DOHH2 (cell line): Measurements from ENCODE around the gene MPDZ.

ENCODE experiments used
- H3F3A ChIP-seq: fragments of 200-600 bp; sonication (generic), shearing (Covaris generic); 2 replicates; pipeline ENCODE4 v1.6.0; 2016; ENCODE audit warnings: antibody characterized with exemption, mild to moderate bottlenecking; ENCODE audit not compliant: control insufficient read depth, insufficient read depth
- H3K27ac ChIP-seq: fragments of 200-600 bp; sonication (generic); 2 replicates; pipeline ENCODE4 v1.5.1; 2014; ENCODE audit warnings: low read depth, mild to moderate bottlenecking, low read length, moderate library complexity
- H3K27me3 ChIP-seq: fragments of 200-600 bp; sonication (generic); 2 replicates; pipeline ENCODE4 v1.6.1; 2014; ENCODE audit warnings: mild to moderate bottlenecking, low read length, mixed read lengths; ENCODE audit not compliant: control insufficient read depth
- H3K36me3 ChIP-seq: fragments of 200-600 bp; sonication (generic); 2 replicates; pipeline ENCODE4 v1.6.1; 2014; ENCODE audit warnings: mild to moderate bottlenecking, low read length, moderate library complexity, mixed read lengths; ENCODE audit not compliant: control insufficient read depth
- H3K4me1 ChIP-seq: fragments of 200-600 bp; sonication (generic); 2 replicates; pipeline ENCODE4 v1.6.1; 2014; ENCODE audit warnings: mild to moderate bottlenecking, low read length, mixed read lengths; ENCODE audit not compliant: control insufficient read depth
- H3K4me2 ChIP-seq: fragments of 200-600 bp; sonication (generic); 2 replicates; pipeline ENCODE4 v1.6.0; 2014; ENCODE audit warnings: mild to moderate bottlenecking, low read length, moderate library complexity
- H3K4me3 ChIP-seq: fragments of 200-600 bp; sonication (generic); 2 replicates; pipeline ENCODE4 v1.5.1; 2014; ENCODE audit warnings: mild to moderate bottlenecking, low read length, mixed read lengths
- H3K79me2 ChIP-seq: fragments of 200-600 bp; sonication (generic); 2 replicates; pipeline ENCODE4 v1.6.1; 2014; ENCODE audit warnings: mild to moderate bottlenecking, low read length, mixed read lengths; ENCODE audit not compliant: control insufficient read depth
- H3K9me2 ChIP-seq: fragments of 200-600 bp; sonication (generic); replicated peaks from 2 replicates; pipeline ENCODE4 v1.6.1; 2014; ENCODE audit warnings: mild to moderate bottlenecking, low read length, mixed read lengths; ENCODE audit not compliant: control insufficient read depth
- H3K9me3 ChIP-seq: fragments of 200-600 bp; sonication (generic); 2 replicates; pipeline ENCODE4 v1.6.1; 2014; ENCODE audit warnings: antibody characterized with exemption, low read length, mixed read lengths; ENCODE audit not compliant: control insufficient read depth, insufficient read depth
- H4K20me1 ChIP-seq: fragments of 200-600 bp; sonication (generic); 2 replicates; pipeline ENCODE4 v1.6.0; 2014; ENCODE audit warnings: low read depth, mild to moderate bottlenecking, antibody characterized with exemption, low read length, moderate library complexity; ENCODE audit not compliant: control insufficient read depth, insufficient read depth
- EZH2phosphoT487 ChIP-seq: fragments of 200-600 bp; sonication (generic); IDR thresholded peaks from 2 replicates; pipeline ENCODE4 v1.6.1; 2017; ENCODE audit warnings: borderline replicate concordance, mild to moderate bottlenecking, antibody characterized with exemption, low read length, moderate library complexity, mixed read lengths
- TF ChIP-seq, protein P1 (sequence below): fragments of 200-600 bp; sonication (generic); IDR thresholded peaks from one replicate; pipeline ENCODE4 v1.5.1; 2014; ENCODE audit warnings: antibody characterized with exemption, mild to moderate bottlenecking, low read depth, low read length; ENCODE audit not compliant: poor library complexity, severe bottlenecking

The MPDZ gene

DNA sequence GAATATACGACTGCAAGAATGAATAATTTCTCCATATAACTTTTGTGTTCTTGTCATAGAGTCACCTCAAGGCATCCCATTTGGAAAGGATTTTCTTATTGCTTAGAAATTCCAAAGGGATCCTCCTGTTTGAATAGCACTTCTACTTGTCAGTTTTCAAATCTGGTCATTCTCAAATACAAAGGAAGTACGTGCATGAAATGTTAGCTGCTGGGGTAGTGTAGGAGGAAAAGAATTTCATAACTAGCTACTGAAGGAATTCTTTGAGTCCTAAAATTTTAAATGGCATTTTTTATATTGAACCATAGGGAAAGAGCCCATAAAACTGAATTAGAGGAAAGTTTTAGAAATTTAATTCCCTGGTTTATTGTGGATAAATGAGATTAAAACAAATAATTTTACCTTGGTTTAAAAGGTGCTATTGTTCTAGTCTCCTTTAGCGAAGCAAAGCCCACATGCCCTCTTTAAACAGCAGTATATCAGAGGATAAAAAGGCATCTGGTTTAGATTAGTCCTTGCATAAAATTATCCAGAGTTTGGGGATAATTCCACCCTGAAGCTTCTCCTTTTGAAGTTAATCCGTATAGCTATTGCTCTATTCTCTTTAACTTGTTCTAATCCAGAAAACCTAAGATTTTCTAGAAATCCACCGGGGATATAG is 2.0 kb upstream of the MPDZ start:
- no peaks in the 10 kb centered on the region for H3K36me3 ChIP-seq
- TF ChIP-seq EZH2phosphoT487, result no peak
- TF ChIP-seq, protein P1, sequence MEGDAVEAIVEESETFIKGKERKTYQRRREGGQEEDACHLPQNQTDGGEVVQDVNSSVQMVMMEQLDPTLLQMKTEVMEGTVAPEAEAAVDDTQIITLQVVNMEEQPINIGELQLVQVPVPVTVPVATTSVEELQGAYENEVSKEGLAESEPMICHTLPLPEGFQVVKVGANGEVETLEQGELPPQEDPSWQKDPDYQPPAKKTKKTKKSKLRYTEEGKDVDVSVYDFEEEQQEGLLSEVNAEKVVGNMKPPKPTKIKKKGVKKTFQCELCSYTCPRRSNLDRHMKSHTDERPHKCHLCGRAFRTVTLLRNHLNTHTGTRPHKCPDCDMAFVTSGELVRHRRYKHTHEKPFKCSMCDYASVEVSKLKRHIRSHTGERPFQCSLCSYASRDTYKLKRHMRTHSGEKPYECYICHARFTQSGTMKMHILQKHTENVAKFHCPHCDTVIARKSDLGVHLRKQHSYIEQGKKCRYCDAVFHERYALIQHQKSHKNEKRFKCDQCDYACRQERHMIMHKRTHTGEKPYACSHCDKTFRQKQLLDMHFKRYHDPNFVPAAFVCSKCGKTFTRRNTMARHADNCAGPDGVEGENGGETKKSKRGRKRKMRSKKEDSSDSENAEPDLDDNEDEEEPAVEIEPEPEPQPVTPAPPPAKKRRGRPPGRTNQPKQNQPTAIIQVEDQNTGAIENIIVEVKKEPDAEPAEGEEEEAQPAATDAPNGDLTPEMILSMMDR, result no peak

DNA sequence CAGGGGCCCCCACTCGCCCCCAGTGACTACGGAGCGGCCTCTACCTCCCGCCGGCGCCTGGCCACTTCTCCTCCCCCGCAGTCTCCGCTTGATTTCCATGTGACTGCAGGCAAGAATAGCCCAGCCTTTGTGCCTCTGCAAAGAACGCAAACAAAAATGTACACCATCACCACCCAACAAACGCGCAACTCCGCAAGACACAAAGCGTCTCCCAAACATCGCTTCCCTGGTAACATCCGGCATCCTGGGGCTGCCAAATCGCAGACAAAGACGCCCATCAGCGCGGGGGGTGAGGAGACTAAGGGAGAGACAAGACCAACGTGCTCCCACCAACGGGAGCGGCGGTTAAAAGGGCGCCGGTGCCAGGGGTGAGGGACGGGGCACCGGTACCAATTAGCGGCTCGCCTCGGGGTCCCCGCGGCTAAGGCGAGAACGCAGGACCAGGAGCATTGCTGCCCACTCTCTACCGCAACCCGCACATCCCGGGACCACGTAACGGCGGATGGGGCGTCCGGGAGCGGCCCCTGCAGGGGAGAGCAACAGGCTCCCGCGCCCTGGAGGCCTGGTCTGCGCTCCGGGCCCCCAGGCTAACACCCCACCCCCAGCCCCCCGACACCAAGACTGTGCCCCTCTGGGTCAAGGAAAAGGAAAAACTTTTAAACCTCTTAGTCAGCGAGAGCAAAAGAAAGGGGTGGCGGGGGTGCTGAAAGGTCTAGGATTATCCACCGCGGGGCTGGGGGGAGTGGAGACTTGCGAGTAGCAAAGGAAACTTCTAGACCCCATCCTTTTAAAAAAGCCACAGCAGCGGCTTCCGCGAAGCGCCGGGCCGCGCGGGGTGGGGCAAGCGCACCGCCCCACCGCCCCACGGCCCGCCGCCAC is 885 bp downstream of the MPDZ start:
- H3K4me2 ChIP-seq, result no peak overlapping the region
- no peak overlapping the region for H3K4me3 ChIP-seq
- H3K79me2 ChIP-seq, result no peaks in the 10 kb centered on the region
- H4K20me1 ChIP-seq, result no peaks in the 10 kb centered on the region
- no peaks in the 10 kb centered on the region for H3K9me2 ChIP-seq
- no peak for TF ChIP-seq EZH2phosphoT487
- TF ChIP-seq, protein P1, result no peak
- peaks cover 5% of the 10 kb centered on the region; the same call in 1 of the 2 replicates for H3K9me3 ChIP-seq
- no peaks in the 10 kb centered on the region for H3K27me3 ChIP-seq
- H3F3A ChIP-seq, result no peaks in the 10 kb centered on the region
- H3K27ac ChIP-seq, result no peak overlapping the region
- H3K4me1 ChIP-seq, result no peaks in the 10 kb centered on the region
- no peaks in the 10 kb centered on the region for H3K36me3 ChIP-seq

More for the DNA sequence above, 2.0 kb upstream of the MPDZ start:
- no peaks in the 10 kb centered on the region for H3K9me2 ChIP-seq
- H3K4me3 ChIP-seq, result no peak overlapping the region
- H3K27me3 ChIP-seq, result no peaks in the 10 kb centered on the region
- no peaks in the 10 kb centered on the region for H4K20me1 ChIP-seq
- no peaks in the 10 kb centered on the region for H3K4me1 ChIP-seq
- H3K9me3 ChIP-seq, result peaks cover 5% of the 10 kb centered on the region; the same call in 1 of the 2 replicates
- no peaks in the 10 kb centered on the region for H3F3A ChIP-seq
- H3K27ac ChIP-seq, result no peak overlapping the region
- H3K4me2 ChIP-seq, result no peak overlapping the region
- H3K79me2 ChIP-seq, result no peaks in the 10 kb centered on the region

DNA sequence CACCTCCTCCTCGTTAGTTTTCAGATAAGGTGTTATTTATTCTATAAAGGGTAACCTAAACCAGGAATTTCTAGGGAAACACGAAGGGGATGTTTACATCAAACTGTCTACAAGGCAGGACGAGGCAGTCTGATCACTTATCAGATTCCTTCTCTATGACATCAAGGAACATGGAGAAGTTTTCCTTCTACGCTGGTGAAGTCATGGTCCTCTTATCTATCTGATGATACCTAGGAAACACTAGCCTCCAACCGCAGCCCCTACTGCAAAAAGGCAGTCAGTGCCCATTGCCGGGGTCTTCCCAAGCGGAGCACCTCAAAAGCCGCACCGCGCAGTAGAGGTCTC is 1.5 kb downstream of the MPDZ start:
- no peak overlapping the region for H3K4me2 ChIP-seq
- H3F3A ChIP-seq, result no peaks in the 10 kb centered on the region
- no peaks in the 10 kb centered on the region for H3K36me3 ChIP-seq
- no peaks in the 10 kb centered on the region for H4K20me1 ChIP-seq
- H3K4me1 ChIP-seq, result no peaks in the 10 kb centered on the region
- TF ChIP-seq, protein P1, result no peak
- no peak for TF ChIP-seq EZH2phosphoT487
- no peaks in the 10 kb centered on the region for H3K27me3 ChIP-seq
- H3K9me3 ChIP-seq, result peaks cover 5% of the 10 kb centered on the region; the same call in 1 of the 2 replicates
- H3K79me2 ChIP-seq, result no peaks in the 10 kb centered on the region
- H3K9me2 ChIP-seq, result no peaks in the 10 kb centered on the region
- H3K4me3 ChIP-seq, result no peak overlapping the region
- H3K27ac ChIP-seq, result no peak overlapping the region
